Skin of body (tissue), 2 donors: Measurements from ENCODE around the gene CFDP1. TPM values are rescaled to one million over a fixed set of nuclear protein-coding genes. Genes with fewer than 3 reads are reported as not detected.
"Not testable (repeated sequence)": the region's sequence is repeated elsewhere in the genome, so short reads cannot be mapped to it uniquely, and the experiment has no call there.

Experiments used
- DNase-seq: peaks from one replicate; lab custom pipeline; 2025; lab: John Stamatoyannopoulos, UW
- total RNA-seq: library from RNA; depleted of rRNA; stranded (reverse); fragments of >200 nt; gene quantifications from one replicate; pipeline ENCODE4 v1.2.3, GENCODE V29; 2014

Gene CFDP1
- total RNA-seq, 1 donor from 2014 or later: 71.5 TPM

DNA sequence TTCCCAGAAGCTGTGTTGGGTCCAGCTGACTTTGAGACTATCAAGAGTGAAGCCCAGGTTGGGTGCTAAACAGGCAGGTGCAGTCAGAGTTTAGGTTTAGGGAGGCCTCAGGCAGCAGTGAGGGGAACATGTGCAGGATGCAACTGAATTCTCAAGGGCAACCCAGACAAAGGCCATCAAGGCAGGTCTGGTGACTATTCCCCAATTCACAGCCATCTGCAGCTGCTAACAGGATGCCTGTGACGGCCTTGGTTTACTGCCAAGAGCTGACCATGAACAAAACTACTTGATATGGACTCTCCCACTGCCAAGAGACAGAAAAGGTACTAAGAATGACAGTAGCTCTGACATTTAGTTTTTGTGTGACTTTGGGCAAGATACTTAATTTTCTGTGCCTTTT lies 136.7 kb downstream of the CFDP1 start:
- DNase-seq: no peak

GRCh38 chr16:75294773-75295459 lies 138.4 kb downstream of the CFDP1 start:
- no peak for DNase-seq

DNA sequence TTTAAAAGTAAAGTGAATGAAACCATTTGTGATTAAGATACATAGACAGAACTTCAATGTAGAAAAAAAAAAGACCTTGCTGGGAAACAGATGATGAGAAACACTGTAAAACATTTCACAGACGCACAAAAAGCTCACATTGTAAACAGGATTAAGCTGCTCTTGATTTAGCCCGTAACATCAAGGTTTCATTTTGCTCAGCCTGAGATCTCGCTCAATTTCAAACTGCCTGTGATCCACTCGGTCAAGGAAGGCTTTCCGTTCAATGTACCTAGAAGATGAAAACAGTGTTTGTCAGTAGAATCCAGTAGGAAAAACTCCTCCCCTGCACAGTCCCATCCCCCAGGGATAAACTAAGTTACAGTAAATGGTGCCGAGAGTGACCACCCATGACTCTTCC lies 139.5 kb downstream of the CFDP1 start:
- no peak for DNase-seq

DNA sequence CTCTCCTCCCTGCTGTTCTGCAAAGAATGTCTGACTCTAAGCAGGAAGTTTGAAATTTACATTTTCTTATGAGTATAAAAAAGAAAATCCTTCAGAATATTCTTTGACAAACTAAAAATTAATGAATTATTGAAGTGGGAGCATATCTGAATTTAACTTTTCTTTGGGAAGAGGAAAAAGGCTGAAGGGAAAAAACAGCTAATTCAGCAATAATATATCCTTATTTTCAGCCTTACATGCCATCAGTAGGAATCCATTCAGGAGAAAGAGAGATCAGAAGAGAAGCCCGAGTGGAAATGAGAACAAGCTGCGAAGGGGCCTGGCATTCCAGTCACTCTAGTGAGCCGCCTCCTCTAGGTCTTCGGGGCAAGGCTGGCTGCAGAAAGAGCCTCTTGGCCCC lies 140.1 kb downstream of the CFDP1 start:
- DNase-seq: no peak

GRCh38 chr16:75292691-75293090 lies 140.6 kb downstream of the CFDP1 start:
- DNase-seq: no peak

GRCh38 chr16:75289189-75289588 lies 144.1 kb downstream of the CFDP1 start:
- DNase-seq: peak; percentile 27

GRCh38 chr16:75288596-75289120 lies 144.6 kb downstream of the CFDP1 start:
- no peak for DNase-seq

GRCh38 chr16:75288181-75288580 lies 145.1 kb downstream of the CFDP1 start:
- DNase-seq: no peak

DNA sequence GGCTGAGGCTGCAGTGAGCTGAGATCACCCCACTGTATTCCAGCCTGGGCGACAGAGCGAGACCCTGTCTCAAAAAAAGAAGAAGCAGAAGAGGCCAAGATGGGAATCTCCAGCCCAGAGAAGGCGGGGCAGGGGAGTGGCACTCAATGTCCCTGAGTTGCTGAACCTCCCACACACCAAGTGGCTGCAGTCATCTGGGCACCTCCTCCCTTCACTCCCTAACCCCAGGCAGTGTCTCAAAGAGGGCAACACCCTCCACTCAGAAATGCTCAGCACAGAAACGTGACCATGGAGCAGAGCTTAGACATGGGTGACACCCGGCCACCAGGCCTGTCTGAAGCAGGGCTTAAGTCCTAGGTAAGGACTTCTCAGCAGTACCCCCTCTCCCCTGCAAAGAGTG lies 145.6 kb downstream of the CFDP1 start:
- no peak for DNase-seq

DNA sequence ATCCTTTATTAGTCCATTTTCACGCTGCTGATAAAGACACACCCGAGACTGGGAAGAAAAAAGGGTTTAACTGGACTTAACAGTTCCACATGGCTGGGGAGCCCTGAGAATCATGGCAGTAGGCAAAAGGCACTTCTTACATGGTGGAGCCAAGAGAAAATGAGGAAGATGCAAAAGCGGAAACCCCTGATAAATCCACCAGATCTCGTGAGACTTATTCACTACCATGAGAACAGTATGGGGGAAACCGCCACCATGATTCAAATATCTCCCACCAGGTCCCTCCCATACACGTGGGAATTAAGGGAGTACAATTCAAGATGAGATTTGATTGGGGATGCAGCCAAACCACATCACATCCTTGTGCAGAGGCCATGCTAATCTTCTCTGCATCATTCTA lies 146.9 kb downstream of the CFDP1 start:
- no peak for DNase-seq

- DNase-seq: no peak
Measured at GRCh38 chr16:75282466-75283281, 150.6 kb downstream of the CFDP1 start.

GRCh38 chr16:75281826-75282225 lies 151.5 kb downstream of the CFDP1 start:
- DNase-seq: no peak

DNA sequence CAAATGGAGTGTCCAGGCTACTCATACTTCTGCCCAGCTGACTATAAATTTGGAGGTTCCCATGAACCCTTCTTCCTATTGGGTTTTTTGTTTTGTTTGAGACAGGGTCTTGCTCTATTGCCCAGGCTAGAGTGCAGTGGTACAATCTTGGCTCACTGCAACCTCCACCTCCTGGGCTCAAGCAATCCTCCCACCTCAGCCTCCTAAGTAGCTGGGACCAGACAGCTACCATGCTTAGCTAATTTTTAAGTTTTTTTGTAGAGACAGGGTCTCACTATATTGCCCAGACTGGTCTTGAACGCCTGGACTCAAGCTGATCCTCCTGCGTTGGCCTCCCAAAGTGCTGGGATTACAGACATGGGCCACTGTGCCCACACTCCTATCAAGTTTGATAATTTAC lies 152.3 kb downstream of the CFDP1 start:
- DNase-seq: not testable (repeated sequence)

DNA sequence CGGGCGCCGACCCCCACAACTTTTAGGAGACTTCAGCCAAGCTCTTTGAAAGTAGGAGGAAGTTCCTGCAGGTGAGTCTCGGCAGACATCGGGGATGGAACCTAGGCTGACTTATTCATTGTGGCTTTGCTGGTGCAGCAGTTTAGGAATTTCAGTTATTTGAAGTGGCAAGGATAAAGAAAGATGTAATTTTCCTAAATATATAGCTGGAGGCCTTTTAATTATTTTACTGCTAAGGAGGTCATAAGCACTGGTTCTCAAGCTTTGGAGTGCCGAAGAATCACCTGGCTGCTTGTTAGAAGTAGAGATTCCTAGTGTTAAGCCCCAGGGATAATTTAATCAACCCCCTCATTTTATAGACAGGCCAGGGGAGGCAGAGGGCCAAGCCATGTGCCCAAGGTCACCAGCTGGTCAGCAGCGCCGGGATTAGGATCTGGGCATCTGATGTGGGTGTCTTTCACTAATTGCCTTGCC lies 152.9 kb downstream of the CFDP1 start:
- no peak for DNase-seq

GRCh38 chr16:75279305-75279704 lies 154.0 kb downstream of the CFDP1 start:
- DNase-seq: no peak

GRCh38 chr16:75273054-75273925 lies 160.0 kb downstream of the CFDP1 start:
- DNase-seq: no peak

DNA sequence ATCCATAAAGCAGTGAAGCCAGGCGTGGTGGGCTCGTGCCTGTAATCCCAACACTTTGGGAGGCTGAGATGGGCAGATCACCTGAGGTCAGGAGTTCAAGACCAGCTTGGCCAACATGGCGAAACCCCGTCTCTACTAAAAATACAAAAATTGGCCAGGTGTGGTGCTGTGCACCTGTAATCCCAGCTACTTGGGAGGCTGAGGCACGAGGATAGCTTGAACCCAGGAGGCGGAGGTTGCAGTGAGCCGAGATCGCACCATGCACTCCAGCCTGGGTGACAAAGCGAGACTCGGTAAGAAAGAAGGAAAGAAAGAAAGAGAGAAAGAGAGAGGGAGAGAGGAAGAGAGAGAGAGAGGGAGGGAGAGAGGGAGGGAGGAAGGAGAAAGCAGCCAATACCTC lies 160.7 kb downstream of the CFDP1 start:
- DNase-seq: not testable (repeated sequence)

DNA sequence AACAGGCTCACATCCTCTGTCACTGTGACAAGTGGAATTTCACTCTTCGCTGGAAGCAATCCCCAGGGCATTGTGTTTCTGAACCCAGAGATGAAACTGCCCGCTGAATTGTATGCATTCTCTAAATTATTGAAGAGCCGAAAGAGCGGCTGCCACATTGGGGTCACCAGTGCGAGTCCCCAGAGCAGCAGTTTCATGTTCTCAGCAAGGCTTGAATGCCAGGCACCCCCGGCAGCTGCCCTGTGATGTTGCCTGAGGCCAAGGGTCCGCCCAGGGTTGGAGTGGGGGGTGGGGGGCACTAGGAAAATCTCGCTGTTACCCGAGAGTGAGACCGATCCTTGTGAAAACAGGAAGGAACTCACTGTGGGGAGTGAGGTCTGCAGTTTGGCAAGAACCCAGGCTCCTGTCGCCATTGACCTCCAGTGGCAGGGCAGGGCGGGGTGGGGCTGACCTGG lies 161.2 kb downstream of the CFDP1 start:
- DNase-seq: no peak

GRCh38 chr16:75271441-75272096 lies 161.7 kb downstream of the CFDP1 start:
- DNase-seq: no peak

DNA sequence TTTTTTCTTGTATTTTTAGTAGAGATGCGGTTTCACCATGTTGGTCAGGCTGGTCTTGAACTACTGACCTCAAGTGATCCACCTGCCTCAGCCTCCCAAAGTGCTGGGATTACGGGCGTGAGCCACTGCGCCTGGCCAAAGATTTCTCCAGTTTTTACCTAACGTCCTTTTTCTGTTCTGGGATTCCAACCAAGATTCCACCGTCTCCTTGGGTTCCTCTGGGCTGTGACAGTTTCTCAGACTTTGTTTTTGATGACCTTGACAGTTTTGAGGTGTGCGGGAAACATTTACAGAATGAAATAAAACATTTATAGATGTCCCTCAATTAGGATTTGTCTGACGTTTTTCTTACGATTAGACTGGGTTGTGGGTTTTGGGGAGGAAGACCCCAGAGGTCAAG lies 163.9 kb downstream of the CFDP1 start:
- DNase-seq: not testable (repeated sequence)
